ENCODE measurements around the gene RPIA.

DNA sequence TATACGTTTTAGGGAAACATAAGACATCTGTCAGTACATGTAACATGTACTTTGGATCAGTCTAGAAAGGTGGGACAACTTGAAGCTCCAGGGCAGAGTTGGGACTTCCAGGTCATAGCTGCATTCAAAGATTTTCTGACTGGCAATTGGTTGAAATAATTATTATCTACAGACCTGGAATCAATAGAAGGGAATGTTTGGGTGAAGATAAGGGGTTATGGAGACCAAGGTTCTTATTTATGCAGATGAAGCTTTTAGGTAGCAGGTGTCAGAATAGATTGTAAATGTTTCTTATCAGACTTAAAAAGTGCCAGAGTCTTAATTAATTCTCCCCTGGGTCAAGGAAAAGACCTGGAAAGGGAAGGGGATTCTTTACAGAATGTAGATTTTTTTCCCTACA is 19.8 kb downstream of the RPIA start:
- TF ChIP-seq SUZ12 (IDR thresholded peaks at IDR 0.05; ENCODE audit: extremely low read depth, insufficient read depth, insufficient read length) (no peak), ZNF274 (IDR thresholded peaks at IDR 0.05; ENCODE audit: low read depth, low read length) (no peak), YY1 (IDR thresholded peaks at IDR 0.05; ENCODE audit: insufficient read depth, insufficient read length) (no peak)

Measured in NT2/D1 (cell line).